Endothelial cell (in vitro differentiated cells): Measurements from ENCODE around the gene AGPAT3. TPM values are rescaled to one million over a fixed set of nuclear protein-coding genes. Genes with fewer than 3 reads are reported as not detected.

Experiments used
- DNase-seq: peaks from one replicate; pipeline ENCODE4 v3.0.0; 2021; ENCODE audit warnings: low spot score
- H3K27ac Mint-ChIP-seq: one replicate; pipeline ENCODE4 v1.8.0; 2021; ENCODE audit warnings: mixed read lengths, inconsistent platforms; ENCODE audit not compliant: unreplicated experiment
- H3K27me3 Mint-ChIP-seq: one replicate; pipeline ENCODE4 v1.8.0; 2021; ENCODE audit warnings: mild to moderate bottlenecking, moderate library complexity, mixed read lengths, inconsistent platforms; ENCODE audit not compliant: unreplicated experiment
- H3K36me3 Mint-ChIP-seq: one replicate; pipeline ENCODE4 v1.8.0; 2021; ENCODE audit warnings: mild to moderate bottlenecking, low read depth, mixed read lengths, inconsistent platforms; ENCODE audit not compliant: unreplicated experiment
- H3K4me1 Mint-ChIP-seq: one replicate; pipeline ENCODE4 v1.8.0; 2021; ENCODE audit warnings: mild to moderate bottlenecking, mixed read lengths, inconsistent platforms; ENCODE audit not compliant: unreplicated experiment
- H3K4me3 Mint-ChIP-seq: one replicate; pipeline ENCODE4 v1.8.0; 2021; ENCODE audit warnings: mild to moderate bottlenecking, mixed read lengths, inconsistent platforms; ENCODE audit not compliant: unreplicated experiment
- H3K9me3 Mint-ChIP-seq: one replicate; pipeline ENCODE4 v1.8.0; 2021; ENCODE audit warnings: mixed read lengths, inconsistent platforms; ENCODE audit not compliant: unreplicated experiment
- total RNA-seq: library from RNA; stranded (reverse); fragmentation: NEBNext Ultra II Directional; extraction: Animal tissue kit (Norgen Biotek cat#: 25700); gene quantifications from one replicate; pipeline ENCODE4 v1.2.1, GENCODE V29; 2021; ENCODE audit not compliant: unreplicated experiment
- TF ChIP-seq, protein P1 (sequence below): fragments of 200-600 bp; sonication (generic); IDR thresholded peaks from one replicate; pipeline ENCODE4 v1.5.0; 2021; ENCODE audit warnings: antibody characterized with exemption; ENCODE audit not compliant: unreplicated experiment

The AGPAT3 gene
- total RNA-seq, 1 donor from 2014 or later, result 22.6 TPM

DNA sequence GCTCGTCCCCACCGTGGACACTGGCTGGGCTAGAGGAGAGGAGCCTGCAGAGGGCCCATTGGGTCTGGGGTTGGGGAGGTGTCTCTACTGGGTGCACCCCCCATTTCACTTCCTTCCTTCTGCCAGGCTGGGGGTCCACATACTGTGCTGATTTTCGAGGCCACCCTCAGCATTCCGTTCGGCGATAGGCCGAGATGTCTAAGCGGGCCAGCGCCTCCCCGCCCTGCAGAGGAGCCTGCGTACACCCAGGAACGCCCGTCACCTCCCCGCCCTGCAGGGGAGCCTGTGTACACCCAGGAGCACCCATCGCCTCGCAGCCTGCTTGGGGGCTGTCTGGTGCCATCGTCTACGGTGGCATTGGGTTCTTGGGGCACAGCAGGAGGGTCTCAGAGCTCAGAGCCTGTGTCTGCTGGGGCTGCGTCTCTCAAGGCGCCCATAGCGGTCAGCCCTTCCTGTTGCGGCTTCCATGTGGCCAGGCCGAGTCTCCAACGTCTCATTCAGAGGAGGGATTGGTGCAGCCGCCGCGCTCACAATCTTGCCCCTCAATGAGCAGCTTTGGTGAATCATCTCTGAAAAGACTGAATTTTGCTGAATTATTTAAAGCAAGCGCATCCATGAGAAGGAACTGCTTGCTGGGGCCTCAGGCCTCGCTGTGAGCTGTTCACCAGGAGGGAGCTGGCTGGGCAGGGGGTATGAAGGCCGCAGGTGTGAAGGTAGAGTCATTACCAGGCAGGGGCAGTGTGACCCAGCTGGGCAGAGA is 30.7 kb upstream of the AGPAT3 start:
- H3K9me3 Mint-ChIP-seq, result no peaks in the 10 kb centered on the region
- no peak for DNase-seq
- TF ChIP-seq, protein P1, sequence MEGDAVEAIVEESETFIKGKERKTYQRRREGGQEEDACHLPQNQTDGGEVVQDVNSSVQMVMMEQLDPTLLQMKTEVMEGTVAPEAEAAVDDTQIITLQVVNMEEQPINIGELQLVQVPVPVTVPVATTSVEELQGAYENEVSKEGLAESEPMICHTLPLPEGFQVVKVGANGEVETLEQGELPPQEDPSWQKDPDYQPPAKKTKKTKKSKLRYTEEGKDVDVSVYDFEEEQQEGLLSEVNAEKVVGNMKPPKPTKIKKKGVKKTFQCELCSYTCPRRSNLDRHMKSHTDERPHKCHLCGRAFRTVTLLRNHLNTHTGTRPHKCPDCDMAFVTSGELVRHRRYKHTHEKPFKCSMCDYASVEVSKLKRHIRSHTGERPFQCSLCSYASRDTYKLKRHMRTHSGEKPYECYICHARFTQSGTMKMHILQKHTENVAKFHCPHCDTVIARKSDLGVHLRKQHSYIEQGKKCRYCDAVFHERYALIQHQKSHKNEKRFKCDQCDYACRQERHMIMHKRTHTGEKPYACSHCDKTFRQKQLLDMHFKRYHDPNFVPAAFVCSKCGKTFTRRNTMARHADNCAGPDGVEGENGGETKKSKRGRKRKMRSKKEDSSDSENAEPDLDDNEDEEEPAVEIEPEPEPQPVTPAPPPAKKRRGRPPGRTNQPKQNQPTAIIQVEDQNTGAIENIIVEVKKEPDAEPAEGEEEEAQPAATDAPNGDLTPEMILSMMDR, result no peak
- H3K4me3 Mint-ChIP-seq, result no peak overlapping the region
- peaks cover 10% of the 10 kb centered on the region for H3K27me3 Mint-ChIP-seq
- H3K4me1 Mint-ChIP-seq, result peaks cover 18% of the 10 kb centered on the region
- H3K36me3 Mint-ChIP-seq, result peaks cover 4% of the 10 kb centered on the region
- no peak overlapping the region for H3K27ac Mint-ChIP-seq

DNA sequence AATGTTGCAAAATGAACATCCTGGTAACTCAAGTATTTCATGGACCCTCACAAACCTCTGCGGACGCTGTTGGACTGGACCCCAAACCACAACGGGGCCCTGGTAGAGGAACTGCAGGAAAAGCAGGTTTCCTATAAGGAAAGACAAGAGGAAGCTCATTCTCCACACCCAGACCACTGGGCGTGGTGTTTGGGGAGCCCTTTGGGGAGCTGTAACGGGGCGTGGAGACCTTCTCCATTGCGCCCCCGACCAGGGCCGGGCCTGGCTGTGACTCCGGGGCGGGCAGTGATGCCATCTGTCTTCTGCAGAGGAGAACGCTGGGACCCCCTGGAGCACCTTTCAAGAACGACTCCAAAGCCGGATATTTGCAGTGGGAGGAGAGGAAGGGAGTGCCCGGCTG is 30.0 kb upstream of the AGPAT3 start:
- Mint-ChIP-seq H3K27ac (peak overlapping the region; percentile 36), H3K9me3 (no peaks in the 10 kb centered on the region), H3K4me1 (peaks cover 18% of the 10 kb centered on the region), H3K27me3 (peaks cover 10% of the 10 kb centered on the region), H3K4me3 (no peak overlapping the region), H3K36me3 (peaks cover 4% of the 10 kb centered on the region)
- TF ChIP-seq, protein P1, result no peak
- DNase-seq, result no peak

DNA sequence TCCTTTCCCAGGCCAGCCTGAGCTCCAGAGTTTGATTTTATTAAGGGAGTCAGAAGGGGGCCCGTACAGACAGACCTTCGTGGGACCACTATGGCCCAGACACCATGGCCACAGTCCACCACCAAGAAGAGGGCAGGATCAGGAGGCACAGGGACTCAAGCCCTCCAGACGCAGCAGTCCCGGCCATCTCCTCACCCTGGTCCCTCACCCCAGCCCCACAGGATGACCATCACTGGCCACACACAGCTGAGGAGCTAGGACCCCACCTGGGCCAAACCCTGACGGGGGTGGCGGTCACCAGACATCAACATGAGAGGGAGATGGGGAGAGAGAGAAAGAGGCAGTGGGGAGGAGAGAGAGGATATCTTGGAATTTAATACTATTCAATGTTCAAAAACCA is 29.2 kb upstream of the AGPAT3 start:
- peaks cover 4% of the 10 kb centered on the region for H3K36me3 Mint-ChIP-seq
- no peak for DNase-seq
- peaks cover 15% of the 10 kb centered on the region for H3K4me1 Mint-ChIP-seq
- TF ChIP-seq, protein P1, result no peak
- no peak overlapping the region for H3K4me3 Mint-ChIP-seq
- H3K27ac Mint-ChIP-seq, result no peak overlapping the region
- H3K27me3 Mint-ChIP-seq, result peaks cover 8% of the 10 kb centered on the region
- no peaks in the 10 kb centered on the region for H3K9me3 Mint-ChIP-seq

DNA sequence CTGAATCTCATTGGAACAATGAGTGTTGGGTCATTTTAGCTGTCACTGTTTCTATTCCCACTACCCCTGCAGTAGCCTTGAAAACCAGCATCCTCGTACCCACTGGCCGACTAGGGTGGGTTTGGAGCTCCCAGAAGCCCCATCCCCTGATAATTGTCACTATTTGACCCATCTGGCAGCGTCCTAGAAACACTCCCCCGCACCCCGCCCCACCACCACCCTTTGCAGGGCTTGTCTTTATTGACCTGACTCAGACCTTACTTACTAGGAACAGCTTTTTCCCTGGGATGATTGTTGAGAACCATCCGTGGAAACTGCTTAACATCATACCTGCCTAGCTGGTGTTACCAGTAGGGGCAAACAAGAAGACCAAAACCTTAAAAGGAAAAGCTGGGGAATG is 28.4 kb upstream of the AGPAT3 start:
- Mint-ChIP-seq H3K36me3 (peaks cover 4% of the 10 kb centered on the region), H3K9me3 (no peaks in the 10 kb centered on the region), H3K27me3 (peaks cover 8% of the 10 kb centered on the region), H3K4me1 (peaks cover 14% of the 10 kb centered on the region), H3K27ac (no peak overlapping the region), H3K4me3 (no peak overlapping the region)
- TF ChIP-seq, protein P1, result no peak
- DNase-seq, result no peak

DNA sequence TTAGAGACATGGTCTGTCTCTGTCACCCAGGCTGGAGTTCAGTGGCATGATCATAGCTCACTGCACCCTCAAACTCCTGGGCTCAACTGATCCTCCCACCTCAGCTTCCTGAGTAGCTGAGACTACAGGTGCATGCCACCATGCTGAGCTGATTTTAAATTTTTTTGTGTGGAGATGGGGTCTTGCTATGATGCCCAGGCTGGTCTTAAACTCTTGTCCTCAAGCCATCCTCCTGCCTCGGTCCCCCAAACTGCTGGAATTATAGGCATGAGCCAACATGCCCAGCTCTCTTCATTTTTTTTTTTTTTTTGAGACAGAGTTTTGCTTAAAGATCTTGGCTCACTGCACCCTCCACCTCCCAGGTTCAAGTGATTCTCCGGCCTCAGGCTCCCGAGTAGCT is 24.8 kb upstream of the AGPAT3 start:
- TF ChIP-seq, protein P1, result no peak
- no peak for DNase-seq
- Mint-ChIP-seq H3K9me3 (no peaks in the 10 kb centered on the region), H3K4me1 (peaks cover 4% of the 10 kb centered on the region), H3K36me3 (no peaks in the 10 kb centered on the region), H3K4me3 (no peak overlapping the region), H3K27ac (no peak overlapping the region), H3K27me3 (no peaks in the 10 kb centered on the region)
